Inflammatory macrophage treated with lipopolysaccharide for 1 hour (primary cell): Measurements from ENCODE around the gene BSCL2.
A peak's percentile ranks its signal among the peaks of the same experiment; 100 is the strongest.
"Not testable (repeated sequence)": the region's sequence is repeated elsewhere in the genome, so short reads cannot be mapped to it uniquely, and the experiment has no call there.

Source experiments
- DNase-seq, 2 donors: peaks; one replicate each; pipeline ENCODE4 v3.0.0-alpha.2; 2020 to 2022

Gene BSCL2

GRCh38 chr11:62707277-62707861, at the start of gene BSCL2, which contains the start of gene GNG3:
Gene BSCL2 (minus strand): TSS chr11:62707424. CDS start chr11:62707195, 229 bp downstream.
Gene GNG3 (plus strand): TSS chr11:62707676. CDS start chr11:62708296, 620 bp downstream.
- DNase-seq, result no peak

GRCh38 chr11:62755086-62755615, 47.9 kb upstream of the BSCL2 start:
- no peak for DNase-seq

- DNase-seq, result peak; percentile 99
Measured at GRCh38 chr11:62753736-62754603, 46.7 kb upstream of the BSCL2 start, which contains the start of gene ZBTB3. Gene ZBTB3 (minus strand): TSS chr11:62754160. CDS start chr11:62753664, 496 bp downstream.

GRCh38 chr11:62752994-62753735, 45.9 kb upstream of the BSCL2 start:
- DNase-seq, result no peak

GRCh38 chr11:62752177-62752785, 45.1 kb upstream of the BSCL2 start:
- DNase-seq, result no peak

- DNase-seq, result not testable (repeated sequence)
Measured at GRCh38 chr11:62749931-62750330, 42.7 kb upstream of the BSCL2 start.

GRCh38 chr11:62747475-62748160, 40.4 kb upstream of the BSCL2 start:
- no peak for DNase-seq

- DNase-seq, result no peak
Measured at GRCh38 chr11:62737196-62737595, 30.0 kb upstream of the BSCL2 start.

GRCh38 chr11:62732830-62733229, 25.6 kb upstream of the BSCL2 start:
- peak; percentile 40 to 45 for DNase-seq

GRCh38 chr11:62730076-62730475, 22.9 kb upstream of the BSCL2 start:
- DNase-seq, result not testable (repeated sequence)

GRCh38 chr11:62728171-62728988, 21.2 kb upstream of the BSCL2 start, which contains the start of gene TTC9C:
Gene TTC9C (plus strand): TSS chr11:62728486. CDS start chr11:62728849, 363 bp downstream.
- peak; percentile 91 for DNase-seq

- DNase-seq, result peak; percentile 98
Measured at GRCh38 chr11:62727872-62728170, 20.6 kb upstream of the BSCL2 start.

- DNase-seq, result peak; percentile 98 to 99
Measured at GRCh38 chr11:62727165-62727871, 20.1 kb upstream of the BSCL2 start, which contains the start of gene HNRNPUL2. Gene HNRNPUL2 (minus strand): TSS chr11:62727457. CDS start chr11:62727156, 301 bp downstream.

- no peak for DNase-seq
Measured at GRCh38 chr11:62726915-62727164, 19.6 kb upstream of the BSCL2 start.

GRCh38 chr11:62726156-62726914, 19.1 kb upstream of the BSCL2 start:
- DNase-seq, result no peak

- DNase-seq, result no peak
Measured at GRCh38 chr11:62725646-62726045, 18.4 kb upstream of the BSCL2 start.

- DNase-seq, result no peak
Measured at GRCh38 chr11:62724171-62724570, 16.9 kb upstream of the BSCL2 start.

GRCh38 chr11:62721994-62722393, 14.8 kb upstream of the BSCL2 start:
- no peak for DNase-seq

- no peak for DNase-seq
Measured at GRCh38 chr11:62719302-62719978, 12.2 kb upstream of the BSCL2 start.
